Adrenal gland (tissue), 12 donors: ENCODE measurements around the gene SYCP2L. TPM values are rescaled to one million over a fixed set of nuclear protein-coding genes. Genes with fewer than 3 reads are reported as not detected.

Experiments used
- DNase-seq, 7 donors: peaks; one replicate each; pipeline ENCODE4 v3.0.0-alpha.2; 2019 to 2020
- H3K27ac ChIP-seq, 5 donors: fragments of 200-600 bp; sonication (generic) in 4 of 5; 1 replicate in 3 of 5; 2 replicates in 2 of 5; pipeline versions ENCODE4 v1.5.1 to v1.8.0; 2016 to 2020; ENCODE audit warnings: mild to moderate bottlenecking in 1 of 5
- H3K27me3 ChIP-seq: fragments of 200-600 bp; 2 replicates; pipeline ENCODE4 v1.8.0; 2021
- H3K36me3 ChIP-seq, 2 donors: fragments of 200-600 bp; replicated peaks in 1 of 2; 1 replicate in 1 of 2; 2 replicates in 1 of 2; pipeline versions ENCODE4 v1.5.1 to v1.8.0; 2018 to 2022
- H3K4me1 ChIP-seq, 2 donors: fragments of 200-600 bp; replicated peaks in 1 of 2; 1 replicate in 1 of 2; 2 replicates in 1 of 2; pipeline versions ENCODE4 v1.5.1 to v1.8.0; 2018 to 2021
- H3K4me3 ChIP-seq, 4 donors: fragments of 200-600 bp; sonication (generic) in 3 of 4; one replicate each; pipeline ENCODE4 v1.5.1; 2016 to 2018
- H3K9me3 ChIP-seq, 3 donors: fragments of 200-600 bp; sonication (generic) in 1 of 3; replicated peaks in 1 of 3; 1 replicate in 2 of 3; 2 replicates in 1 of 3; pipeline versions ENCODE4 v1.5.1 to v1.8.0; 2016 to 2021
- POLR2A ChIP-seq, 2 donors: fragments of 450-650 bp; IDR thresholded peaks; one replicate each; pipeline ENCODE4 v1.6.1; 2017; ENCODE audit warnings: antibody characterized with exemption in 2 of 2, mild to moderate bottlenecking in 2 of 2, moderate library complexity in 1 of 2
- whole genome bisulfite sequencing, 4 donors: extraction: QIAGEN DNeasy Blood & Tissue Kit in 2 of 4; methylation state at CpG; one replicate each; pipeline versions ENCODE4 v1.1.5 to v1.1.7; 2013 to 2017; 5-methylcytosine and 5-hydroxymethylcytosine counted together
- intact Hi-C, 2 donors: fragments of 100-400 bp; cut with DNase I; formaldehyde crosslinking; loops; one replicate each; pipeline versions ENCODE4 v1.14.1 to v1.15.0; 2022 to 2023
- polyA plus RNA-seq, 3 donors: library from polyadenylated mRNA; stranded (reverse); fragments of 200-250 nt in 2 of 3; fragments of 350-450 nt in 1 of 3; fragmentation: Illumina TruSeq in 1 of 3; extraction: RNeasy Lipid Tissue Mini Kit (QIAGEN cat#74804) in 1 of 3; gene quantifications; one replicate each; pipeline ENCODE4 v1.2.3, GENCODE V29; 2013 to 2014
- total RNA-seq, 9 donors: library from RNA; depleted of rRNA in 4 of 9; stranded (reverse); fragments of >200 nt in 4 of 9; fragments of 120-200 nt in 1 of 9; fragmentation: NEBNext Ultra II Directional in 1 of 9; extraction: Animal tissue kit (Norgen Biotek cat#: 25700) in 1 of 9; gene quantifications; one replicate each; pipeline versions ENCODE4 v1.1.0 to v1.2.4, GENCODE V29; 2013 to 2023
- TF ChIP-seq, protein P1 (sequence below), 6 experiments: fragments of 450-650 bp in 4 of 6; fragments of 200-600 bp in 2 of 6; sonication (generic) in 1 of 6; IDR thresholded peaks; 1 replicate in 5 of 6; 2 replicates in 1 of 6; pipeline versions ENCODE4 v1.5.1 to v1.8.0; 2016 to 2021; ENCODE audit warnings: antibody characterized with exemption in 6 of 6, mild to moderate bottlenecking in 2 of 6, moderate library complexity in 1 of 6
- donor health status: healthy with polysubstance abuse.
- donor health status: Bipolar disorder and iron deficiency.
- donor health status: DM: yes; HTN: yes; CAD: no.
- donor health status: DM: no; HTN: no; CAD: no.
- donor health status: DM: no; HTN: no; CAD: no.
- donor health status: DM: yes; HTN: yes; CAD: no.

The SYCP2L gene
- total and polyA plus RNA-seq, 12 donors: 0.09 to 3.0 (median 0.64) TPM; not detected in 2

DNA sequence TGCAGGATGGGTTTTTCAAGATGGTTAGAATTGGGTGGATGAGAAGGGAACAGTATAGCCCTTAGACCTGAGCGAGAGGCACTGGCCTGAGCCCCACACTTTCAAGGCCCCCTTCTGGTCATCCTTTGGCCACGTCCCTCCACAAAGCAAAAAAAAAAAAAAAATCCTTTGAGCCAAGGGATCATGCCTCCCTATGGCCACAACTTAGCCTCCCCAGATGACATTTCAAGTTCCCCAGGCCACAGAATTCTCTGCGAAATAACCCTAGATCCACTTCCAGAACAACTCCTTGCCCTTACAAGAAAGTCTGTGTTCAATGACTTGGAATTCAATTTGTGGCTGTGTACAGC, 126.8 kb downstream of the SYCP2L start:
- no peaks in the 10 kb centered on the region for H3K4me1 ChIP-seq
- no peaks in the 10 kb centered on the region for H3K9me3 ChIP-seq
- no peaks in the 10 kb centered on the region for H3K36me3 ChIP-seq
- H3K27ac ChIP-seq: no peak overlapping the region
- DNase-seq: no peak
- H3K27me3 ChIP-seq: peaks cover 5% of the 10 kb centered on the region
- no peak overlapping the region for H3K4me3 ChIP-seq
- intact Hi-C loops: no loop called here
- WGBS, 4 donors: 63 to 76% (median 68%) methylated on average over 3 of the region's 3 CpGs
- TF ChIP-seq POLR2A (IDR thresholded peaks at IDR 0.05): no peak
- TF ChIP-seq, protein P1, sequence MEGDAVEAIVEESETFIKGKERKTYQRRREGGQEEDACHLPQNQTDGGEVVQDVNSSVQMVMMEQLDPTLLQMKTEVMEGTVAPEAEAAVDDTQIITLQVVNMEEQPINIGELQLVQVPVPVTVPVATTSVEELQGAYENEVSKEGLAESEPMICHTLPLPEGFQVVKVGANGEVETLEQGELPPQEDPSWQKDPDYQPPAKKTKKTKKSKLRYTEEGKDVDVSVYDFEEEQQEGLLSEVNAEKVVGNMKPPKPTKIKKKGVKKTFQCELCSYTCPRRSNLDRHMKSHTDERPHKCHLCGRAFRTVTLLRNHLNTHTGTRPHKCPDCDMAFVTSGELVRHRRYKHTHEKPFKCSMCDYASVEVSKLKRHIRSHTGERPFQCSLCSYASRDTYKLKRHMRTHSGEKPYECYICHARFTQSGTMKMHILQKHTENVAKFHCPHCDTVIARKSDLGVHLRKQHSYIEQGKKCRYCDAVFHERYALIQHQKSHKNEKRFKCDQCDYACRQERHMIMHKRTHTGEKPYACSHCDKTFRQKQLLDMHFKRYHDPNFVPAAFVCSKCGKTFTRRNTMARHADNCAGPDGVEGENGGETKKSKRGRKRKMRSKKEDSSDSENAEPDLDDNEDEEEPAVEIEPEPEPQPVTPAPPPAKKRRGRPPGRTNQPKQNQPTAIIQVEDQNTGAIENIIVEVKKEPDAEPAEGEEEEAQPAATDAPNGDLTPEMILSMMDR (IDR thresholded peaks at IDR 0.05): no peak

DNA sequence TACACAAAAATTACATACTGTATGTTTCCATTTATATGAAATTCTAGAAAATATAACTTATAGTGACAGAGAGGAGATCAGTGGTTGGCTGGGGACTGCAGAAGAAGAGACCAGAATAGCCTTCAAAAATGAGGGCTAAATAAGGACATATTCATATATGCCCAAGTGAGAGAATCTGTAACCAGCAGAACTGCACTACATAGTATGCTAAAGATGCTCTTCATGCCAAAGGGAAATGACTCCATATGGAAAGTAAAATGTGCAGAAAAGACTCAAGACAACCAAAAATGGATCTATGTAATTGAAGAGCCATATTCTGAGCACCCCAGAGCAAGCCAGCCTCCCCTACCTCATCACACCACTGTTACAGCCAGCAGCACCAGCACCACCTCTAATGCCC, 128.2 kb downstream of the SYCP2L start:
- H3K27me3 ChIP-seq: peaks cover 10% of the 10 kb centered on the region
- intact Hi-C loops: no loop called here

DNA sequence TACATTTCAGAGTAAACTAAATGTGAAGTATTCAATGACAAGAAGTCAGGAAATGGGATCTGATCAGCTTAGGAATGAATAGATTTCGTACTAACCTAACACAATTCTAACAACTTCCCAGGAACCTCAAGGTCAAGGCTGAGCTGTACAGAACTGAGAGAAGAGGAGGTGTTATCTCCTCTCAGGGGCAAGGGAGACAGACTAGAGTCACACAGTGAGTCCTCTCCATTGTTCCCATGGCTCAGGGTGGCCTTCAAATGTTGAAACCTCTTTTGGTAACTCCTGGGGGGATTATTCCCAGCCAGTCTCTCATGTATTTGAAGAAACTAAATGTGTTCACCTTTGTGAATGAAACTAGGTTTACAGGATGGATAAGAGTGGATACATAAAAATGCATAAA, 129.6 kb downstream of the SYCP2L start:
- WGBS, 4 donors: 15 to 59% (median 48%) methylated on average over 1 of the region's 1 CpG
- Histone ChIP-seq H3K36me3 (no peaks in the 10 kb centered on the region), H3K9me3 (no peaks in the 10 kb centered on the region), H3K27me3 (peaks cover 7% of the 10 kb centered on the region), H3K4me1 (no peaks in the 10 kb centered on the region), H3K27ac (no peak overlapping the region), H3K4me3 (no peak overlapping the region)
- TF ChIP-seq, protein P1 (IDR thresholded peaks at IDR 0.05): no peak
- TF ChIP-seq POLR2A (IDR thresholded peaks at IDR 0.05): no peak
- no peak for DNase-seq
- intact Hi-C loops: no loop called here

More for the DNA sequence above, 128.2 kb downstream of the SYCP2L start:
- Histone ChIP-seq H3K4me1 (no peaks in the 10 kb centered on the region), H3K9me3 (no peaks in the 10 kb centered on the region), H3K4me3 (no peak overlapping the region), H3K36me3 (no peaks in the 10 kb centered on the region), H3K27ac (no peak overlapping the region)
- no peak for DNase-seq
- TF ChIP-seq, protein P1 (IDR thresholded peaks at IDR 0.05): no peak

DNA sequence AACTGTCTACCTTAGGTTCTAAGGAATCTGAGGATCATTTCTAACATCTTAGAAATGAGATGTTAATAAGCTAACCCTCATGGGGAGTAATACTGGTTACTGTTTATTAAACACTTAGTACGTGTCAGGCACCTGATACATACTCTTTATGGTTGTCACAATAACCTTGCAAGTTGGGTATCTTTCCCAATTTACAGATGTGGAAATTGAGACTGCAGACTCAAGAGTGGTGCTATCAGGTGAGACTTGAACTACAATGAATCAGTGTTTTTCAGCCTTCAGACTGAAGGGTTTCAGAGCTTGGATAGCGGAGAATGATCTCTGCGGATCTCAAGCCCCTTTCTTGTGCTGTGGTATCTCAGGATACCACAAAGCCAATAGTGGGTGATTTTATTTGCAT, 130.2 kb downstream of the SYCP2L start:
- TF ChIP-seq, protein P1 (IDR thresholded peaks at IDR 0.05): no peak
- no peak for TF ChIP-seq POLR2A (IDR thresholded peaks at IDR 0.05)
- 91 to 94% (median 92%) methylated on average over 3 of the region's 3 CpGs for WGBS, 4 donors
- no peak for DNase-seq
- no peak overlapping the region for H3K27ac ChIP-seq
- H3K36me3 ChIP-seq: no peaks in the 10 kb centered on the region
- H3K4me3 ChIP-seq: no peak overlapping the region
- H3K27me3 ChIP-seq: peaks cover 7% of the 10 kb centered on the region
- intact Hi-C loops: no loop called here
- no peaks in the 10 kb centered on the region for H3K9me3 ChIP-seq
- no peaks in the 10 kb centered on the region for H3K4me1 ChIP-seq
